GM12864 (cell line): Measurements from ENCODE around the gene PBRM1.

ENCODE experiments used
- DNase-seq: peaks from one replicate; pipeline ENCODE4 v3.0.0-alpha.2; 2011; ENCODE audit warnings: low read depth
- H3K4me3 ChIP-seq: 2 replicates; pipeline ENCODE4 v1.5.1; 2011; ENCODE audit warnings: mild to moderate bottlenecking, low read depth, low read length, control low read depth
- TF ChIP-seq, protein P1 (sequence below): IDR thresholded peaks from 2 replicates; pipeline ENCODE4 v1.5.1; 2011; ENCODE audit warnings: low read depth, mild to moderate bottlenecking, moderate library complexity, low read length, control low read depth, inconsistent platforms; ENCODE audit errors: missing control alignments

The PBRM1 gene

DNA sequence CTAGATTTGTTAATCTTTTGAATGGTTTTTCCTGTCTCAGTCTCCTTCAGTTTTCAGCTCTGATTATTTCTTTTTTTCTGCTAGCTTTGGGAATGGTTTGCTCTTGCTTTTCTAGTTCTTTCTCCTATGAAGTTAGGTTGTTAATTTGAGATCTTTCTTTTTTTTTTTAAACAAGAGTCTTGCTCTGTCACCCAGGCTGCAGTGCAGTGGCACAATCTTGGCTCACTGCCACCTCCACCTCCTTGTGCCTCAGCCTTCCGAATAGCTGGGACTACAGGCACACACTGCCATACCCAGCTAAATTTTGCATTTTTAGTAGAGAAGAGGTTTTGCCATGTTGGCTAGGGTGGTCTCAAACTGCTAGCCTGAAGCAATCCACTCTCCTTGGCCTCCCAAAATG, 92.6 kb downstream of the PBRM1 start:
- TF ChIP-seq, protein P1, sequence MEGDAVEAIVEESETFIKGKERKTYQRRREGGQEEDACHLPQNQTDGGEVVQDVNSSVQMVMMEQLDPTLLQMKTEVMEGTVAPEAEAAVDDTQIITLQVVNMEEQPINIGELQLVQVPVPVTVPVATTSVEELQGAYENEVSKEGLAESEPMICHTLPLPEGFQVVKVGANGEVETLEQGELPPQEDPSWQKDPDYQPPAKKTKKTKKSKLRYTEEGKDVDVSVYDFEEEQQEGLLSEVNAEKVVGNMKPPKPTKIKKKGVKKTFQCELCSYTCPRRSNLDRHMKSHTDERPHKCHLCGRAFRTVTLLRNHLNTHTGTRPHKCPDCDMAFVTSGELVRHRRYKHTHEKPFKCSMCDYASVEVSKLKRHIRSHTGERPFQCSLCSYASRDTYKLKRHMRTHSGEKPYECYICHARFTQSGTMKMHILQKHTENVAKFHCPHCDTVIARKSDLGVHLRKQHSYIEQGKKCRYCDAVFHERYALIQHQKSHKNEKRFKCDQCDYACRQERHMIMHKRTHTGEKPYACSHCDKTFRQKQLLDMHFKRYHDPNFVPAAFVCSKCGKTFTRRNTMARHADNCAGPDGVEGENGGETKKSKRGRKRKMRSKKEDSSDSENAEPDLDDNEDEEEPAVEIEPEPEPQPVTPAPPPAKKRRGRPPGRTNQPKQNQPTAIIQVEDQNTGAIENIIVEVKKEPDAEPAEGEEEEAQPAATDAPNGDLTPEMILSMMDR: no peak
- DNase-seq: no peak
- no peak overlapping the region for H3K4me3 ChIP-seq

DNA sequence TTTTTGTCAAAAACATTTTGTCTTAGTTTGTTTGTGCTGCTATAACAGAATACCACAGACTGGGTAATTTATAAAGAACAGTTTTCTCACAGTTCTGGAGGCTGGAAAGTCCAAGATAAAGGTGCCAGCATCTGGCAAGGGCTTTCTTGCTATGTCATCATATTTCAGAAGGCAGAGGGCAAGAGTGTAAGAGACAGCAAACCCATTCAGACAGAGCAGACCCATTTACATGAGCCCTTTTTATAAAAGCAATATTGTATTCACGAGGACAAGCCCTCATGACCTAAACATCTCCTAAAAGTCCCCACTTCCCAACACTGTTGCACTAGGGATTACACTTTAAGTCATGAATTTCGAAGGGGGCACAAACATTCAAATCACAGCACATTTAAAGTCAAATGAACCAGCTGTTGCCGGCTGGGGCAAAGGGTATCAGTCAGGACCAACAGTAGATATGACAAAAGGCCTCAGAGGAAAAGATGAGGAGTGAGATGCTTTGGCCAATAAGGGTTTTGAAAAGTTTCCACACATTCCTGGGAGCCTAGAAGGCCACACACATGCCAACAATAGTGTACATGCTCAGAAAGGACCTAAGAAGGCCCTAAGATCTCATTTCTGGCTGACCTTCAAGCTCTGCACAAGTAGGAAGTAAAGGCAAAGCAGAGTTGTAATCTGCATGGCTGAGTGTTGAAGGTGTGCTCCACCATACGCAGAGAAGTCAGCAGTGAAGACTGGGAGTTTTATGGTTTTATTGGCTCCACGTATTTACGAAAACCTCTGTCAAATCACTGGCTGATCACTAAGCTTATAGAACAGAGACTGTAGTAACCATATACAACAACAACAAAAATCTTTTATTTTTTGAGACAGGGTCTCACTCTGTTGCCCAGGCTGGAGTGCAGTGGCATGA, 111.4 kb downstream of the PBRM1 start:
- TF ChIP-seq, protein P1: no peak
- H3K4me3 ChIP-seq: no peak overlapping the region
- no peak for DNase-seq

- TF ChIP-seq, protein P1: no peak
- no peak overlapping the region for H3K4me3 ChIP-seq
- DNase-seq: no peak
These were observed 113.5 kb downstream of the PBRM1 start for GRCh38 chr3:52572221-52572620.

DNA sequence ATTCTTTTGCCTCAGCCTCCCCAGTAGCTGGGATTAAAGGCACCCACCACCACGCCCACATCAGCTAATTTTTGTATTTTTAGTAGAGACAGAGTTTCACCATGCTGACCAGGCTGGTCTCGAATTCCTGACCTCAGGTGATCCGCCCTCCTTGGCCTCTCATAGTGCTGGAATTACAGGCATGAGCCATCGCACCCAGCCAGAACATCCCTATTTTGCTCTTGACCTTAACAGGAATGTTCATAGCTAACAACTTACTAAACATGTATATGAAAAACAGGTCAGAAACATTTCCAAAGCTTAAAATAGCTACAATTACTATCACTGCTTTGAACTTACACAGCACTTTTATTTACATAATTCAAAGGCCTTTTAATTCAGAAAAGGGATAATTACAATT, 115.6 kb downstream of the PBRM1 start:
- no peak for DNase-seq
- H3K4me3 ChIP-seq: no peak overlapping the region
- TF ChIP-seq, protein P1: no peak

DNA sequence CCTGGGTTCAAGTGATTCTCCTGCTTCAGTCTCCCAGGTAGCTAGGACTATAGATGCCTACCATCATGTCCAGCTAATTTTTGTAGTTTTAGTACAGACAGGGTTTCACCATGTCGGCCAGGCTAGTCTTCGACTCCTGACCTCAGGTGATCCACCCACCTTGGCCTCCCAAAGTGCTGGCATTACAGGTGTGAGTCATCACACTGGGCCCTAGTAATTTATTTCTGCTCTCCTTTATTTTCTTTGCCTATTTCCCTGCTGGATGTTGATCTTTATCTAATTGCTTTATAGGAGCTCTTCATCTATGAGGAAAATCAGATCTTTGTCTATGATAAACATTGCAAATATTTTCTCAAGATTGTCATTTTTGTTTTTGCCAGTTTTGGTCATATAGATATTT, 117.6 kb downstream of the PBRM1 start:
- no peak for DNase-seq
- no peak overlapping the region for H3K4me3 ChIP-seq
- TF ChIP-seq, protein P1: no peak

DNA sequence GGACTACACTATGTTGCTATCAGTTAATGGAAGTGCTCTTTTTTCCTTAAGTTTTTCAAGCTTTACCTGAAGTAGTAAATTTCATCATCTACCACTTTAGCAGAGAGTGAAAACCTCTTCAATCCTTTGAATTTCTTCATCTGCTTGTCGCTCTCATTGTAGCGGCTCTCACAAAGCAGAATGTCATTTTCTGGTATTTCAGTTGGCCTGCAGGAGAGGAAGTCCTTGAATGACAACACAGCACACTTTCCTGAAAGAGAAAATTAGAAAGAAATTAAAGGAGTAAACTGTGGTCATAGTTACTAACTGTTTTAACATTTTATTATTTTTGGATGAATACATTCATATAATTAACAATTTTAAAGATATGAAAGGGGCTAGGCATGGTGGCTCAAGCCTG, 121.7 kb downstream of the PBRM1 start:
- TF ChIP-seq, protein P1: no peak
- no peak overlapping the region for H3K4me3 ChIP-seq
- DNase-seq: no peak

GRCh38 chr3:52561028-52561747, 124.5 kb downstream of the PBRM1 start:
- TF ChIP-seq, protein P1: no peak
- no peak for DNase-seq
- no peak overlapping the region for H3K4me3 ChIP-seq
